Hindlimb muscle (tissue), 1 donor: ENCODE measurements around the gene LEMD1. TPM values are rescaled to one million over a fixed set of nuclear protein-coding genes. Genes with fewer than 3 reads are reported as not detected.
A peak's percentile ranks its signal among the peaks of the same experiment; 100 is the strongest.
"Not testable (repeated sequence)": the region's sequence is repeated elsewhere in the genome, so short reads cannot be mapped to it uniquely, and the experiment has no call there.

ENCODE experiments used
- DNase-seq: peaks from one replicate; pipeline ENCODE4 v3.0.0-alpha.2; 2013
- polyA plus RNA-seq: library from polyadenylated mRNA; unstranded; fragments of 120-200 nt; gene quantifications from one replicate; pipeline ENCODE4 v1.2.1, GENCODE V29; 2013; ENCODE audit not compliant: insufficient read length

LEMD1 gene
- polyA plus RNA-seq, 1 donor = not detected

GRCh38 chr1:205379056-205379455 is 42.8 kb downstream of the LEMD1 start:
- no peak for DNase-seq

GRCh38 chr1:205377355-205377754 is 44.5 kb downstream of the LEMD1 start:
- DNase-seq = no peak

GRCh38 chr1:205376739-205377138 is 45.1 kb downstream of the LEMD1 start:
- DNase-seq = no peak

- no peak for DNase-seq
Observed at GRCh38 chr1:205375835-205376545, 45.9 kb downstream of the LEMD1 start.

- no peak for DNase-seq
Observed at GRCh38 chr1:205374210-205375078, 47.4 kb downstream of the LEMD1 start.

GRCh38 chr1:205373798-205374175 is 48.1 kb downstream of the LEMD1 start:
- DNase-seq = no peak

- DNase-seq = no peak
Observed at GRCh38 chr1:205373022-205373797, 48.6 kb downstream of the LEMD1 start.

- no peak for DNase-seq
Observed at GRCh38 chr1:205371871-205372660, 49.8 kb downstream of the LEMD1 start.

GRCh38 chr1:205370780-205371179 is 51.1 kb downstream of the LEMD1 start:
- DNase-seq = no peak

GRCh38 chr1:205369701-205370123 is 52.1 kb downstream of the LEMD1 start:
- no peak for DNase-seq

GRCh38 chr1:205368478-205368877 is 53.4 kb downstream of the LEMD1 start:
- DNase-seq = no peak

GRCh38 chr1:205365945-205366463 is 55.9 kb downstream of the LEMD1 start:
- DNase-seq = no peak

GRCh38 chr1:205365086-205365485 is 56.8 kb downstream of the LEMD1 start:
- DNase-seq = not testable (repeated sequence)

- no peak for DNase-seq
Observed at GRCh38 chr1:205360891-205361290, 61.0 kb downstream of the LEMD1 start.

- DNase-seq = no peak
Observed at GRCh38 chr1:205359771-205360565, 61.9 kb downstream of the LEMD1 start.

GRCh38 chr1:205358579-205358978 is 63.3 kb downstream of the LEMD1 start:
- no peak for DNase-seq

- no peak for DNase-seq
Observed at GRCh38 chr1:205357567-205357966, 64.3 kb downstream of the LEMD1 start.

- peak; percentile 74 for DNase-seq
Observed at GRCh38 chr1:205356440-205357139, 65.3 kb downstream of the LEMD1 start, which contains the start of gene KLHDC8A. KLHDC8A (minus strand) TSS chr1:205356922; CDS start chr1:205343604, 13,318 bp downstream.

- DNase-seq = no peak
Observed at GRCh38 chr1:205355075-205355453, 66.8 kb downstream of the LEMD1 start.
